ENCODE data around the gene USP40. TPM values are rescaled to one million over a fixed set of nuclear protein-coding genes. Genes with fewer than 3 reads are reported as not detected.

The USP40 gene
- total and polyA plus RNA-seq, 9 of the 15 experiments (the other 6 are each of a cell fraction or from before 2014, with no cell fraction given): 5.5 to 15.0 (median 9.3) TPM

GRCh38 chr2:233551491-233551890, 15.1 kb downstream of the USP40 start (continued):
- no peak for TF ChIP-seq CHD7 (IDR thresholded peaks at IDR 0.05; ENCODE audit: low read depth, low read length)
- TF ChIP-seq ZBTB2 (IDR thresholded peaks at IDR 0.05): no peak
- TF ChIP-seq MTA3 (IDR thresholded peaks at IDR 0.05; ENCODE audit: borderline replicate concordance): no peak
- TF ChIP-seq RERE (CRISPR knock-in tag; IDR thresholded peaks at IDR 0.05; ENCODE audit: borderline replicate concordance): no peak
- no peak for TF ChIP-seq ZBTB8A (IDR thresholded peaks at IDR 0.05; ENCODE audit: partially characterized antibody)
- no peak for TF ChIP-seq L3MBTL2 (IDR thresholded peaks at IDR 0.05)
- TF ChIP-seq NR0B1 (IDR thresholded peaks at IDR 0.05; ENCODE audit: partially characterized antibody): no peak
- no peak for TF ChIP-seq POLR2H (tag; IDR thresholded peaks at IDR 0.05; ENCODE audit: low read depth)
